Gastroesophageal sphincter (tissue), 3 donors: ENCODE results near the gene ZNF484.
"Not testable (repeated sequence)": the region's sequence is repeated elsewhere in the genome, so short reads cannot be mapped to it uniquely, and the experiment has no call there.

Experiments used
- EP300 ChIP-seq: sonication (generic); formaldehyde crosslinking; IDR thresholded peaks from one replicate; pipeline ENCODE4 v1.6.1; 2017; ENCODE audit warnings: antibody characterized with exemption, mild to moderate bottlenecking
- POLR2A ChIP-seq, 2 donors: fragments of 450-650 bp; IDR thresholded peaks; one replicate each; pipeline ENCODE4 v1.6.1; 2017; ENCODE audit warnings: antibody characterized with exemption in 2 of 2, mild to moderate bottlenecking in 2 of 2, moderate library complexity in 1 of 2
- TF ChIP-seq, protein P1 (sequence below), 4 experiments: fragments of 200-600 bp in 2 of 4; fragments of 450-650 bp in 2 of 4; sonication (generic) in 1 of 4; IDR thresholded peaks; one replicate each; pipeline ENCODE4 v1.5.1; 2017 to 2019; ENCODE audit warnings: antibody characterized with exemption in 4 of 4, mild to moderate bottlenecking in 2 of 4, moderate library complexity in 2 of 4

DNA sequence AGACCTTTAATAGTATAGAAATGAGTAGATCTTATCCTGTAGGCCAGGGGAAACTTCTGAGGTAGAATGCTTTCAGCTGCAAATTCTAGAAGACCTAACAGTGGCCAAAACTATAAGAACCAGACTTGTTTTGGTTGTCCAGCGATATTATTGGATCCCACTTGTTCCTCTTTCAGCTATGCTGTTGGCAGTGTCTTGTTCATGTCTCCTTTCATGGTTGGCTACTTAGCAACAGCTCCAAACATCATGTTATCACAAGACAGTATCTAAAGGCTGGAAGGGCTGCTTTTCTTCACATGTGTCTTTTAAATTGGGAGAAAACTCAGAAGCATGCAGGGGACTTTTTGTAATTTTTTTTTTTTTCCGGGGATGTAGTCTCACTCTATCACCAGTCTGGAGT lies 52.8 kb downstream of the ZNF484 start:
- TF ChIP-seq, protein P1, sequence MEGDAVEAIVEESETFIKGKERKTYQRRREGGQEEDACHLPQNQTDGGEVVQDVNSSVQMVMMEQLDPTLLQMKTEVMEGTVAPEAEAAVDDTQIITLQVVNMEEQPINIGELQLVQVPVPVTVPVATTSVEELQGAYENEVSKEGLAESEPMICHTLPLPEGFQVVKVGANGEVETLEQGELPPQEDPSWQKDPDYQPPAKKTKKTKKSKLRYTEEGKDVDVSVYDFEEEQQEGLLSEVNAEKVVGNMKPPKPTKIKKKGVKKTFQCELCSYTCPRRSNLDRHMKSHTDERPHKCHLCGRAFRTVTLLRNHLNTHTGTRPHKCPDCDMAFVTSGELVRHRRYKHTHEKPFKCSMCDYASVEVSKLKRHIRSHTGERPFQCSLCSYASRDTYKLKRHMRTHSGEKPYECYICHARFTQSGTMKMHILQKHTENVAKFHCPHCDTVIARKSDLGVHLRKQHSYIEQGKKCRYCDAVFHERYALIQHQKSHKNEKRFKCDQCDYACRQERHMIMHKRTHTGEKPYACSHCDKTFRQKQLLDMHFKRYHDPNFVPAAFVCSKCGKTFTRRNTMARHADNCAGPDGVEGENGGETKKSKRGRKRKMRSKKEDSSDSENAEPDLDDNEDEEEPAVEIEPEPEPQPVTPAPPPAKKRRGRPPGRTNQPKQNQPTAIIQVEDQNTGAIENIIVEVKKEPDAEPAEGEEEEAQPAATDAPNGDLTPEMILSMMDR (IDR thresholded peaks at IDR 0.05): not testable (repeated sequence)
- TF ChIP-seq POLR2A (IDR thresholded peaks at IDR 0.05); EP300: not testable (repeated sequence)
